WTC11 (cell line): ENCODE results near the gene ERICH4. TPM values are rescaled to one million over a fixed set of nuclear protein-coding genes. Genes with fewer than 3 reads are reported as not detected.

ENCODE experiments used
- ATAC-seq: fragments of 200-7000 bp; cut with Tn5 transposase; 2 replicates; pipeline ENCODE4 v1.10.0; 2021; ENCODE audit warnings: mild to moderate bottlenecking, moderate library complexity
- CTCF ChIA-PET: fragments of 300-600 bp; sonication (Branson Sonifier 250); formaldehyde crosslinking; loops from one replicate; lab custom pipeline; 2021; ENCODE audit warnings: antibody characterized with exemption; lab: Charles Lee
- POLR2A ChIA-PET: fragments of 350-600 bp; sonication (Branson Sonifier 250); formaldehyde crosslinking; loops from one replicate; lab custom pipeline; 2021; ENCODE audit warnings: antibody characterized with exemption; lab: Charles Lee
- DNase-seq: peaks from one replicate; pipeline ENCODE4 v3.0.0; 2021; ENCODE audit warnings: low spot score
- H3K27ac Mint-ChIP-seq: 2 replicates; pipeline ENCODE4 v1.8.0; 2021; ENCODE audit warnings: mixed read lengths
- H3K27me3 Mint-ChIP-seq: 2 replicates; pipeline ENCODE4 v1.8.0; 2021; ENCODE audit warnings: low read depth, mild to moderate bottlenecking, moderate library complexity, mixed read lengths
- H3K36me3 Mint-ChIP-seq: 2 replicates; pipeline ENCODE4 v1.8.0; 2021; ENCODE audit warnings: mixed read lengths
- H3K4me1 Mint-ChIP-seq: 2 replicates; pipeline ENCODE4 v1.8.0; 2022; ENCODE audit warnings: mixed read lengths
- H3K4me3 Mint-ChIP-seq: 2 replicates; pipeline ENCODE4 v1.8.0; 2021; ENCODE audit warnings: mild to moderate bottlenecking, moderate library complexity, mixed read lengths
- H3K9me3 Mint-ChIP-seq: 2 replicates; pipeline ENCODE4 v1.8.0; 2021; ENCODE audit warnings: mixed read lengths
- ATF1 ChIP-seq: sonication (generic); formaldehyde crosslinking; IDR thresholded peaks from 2 replicates; pipeline ENCODE4 v1.8.1; 2023; ENCODE audit warnings: mild to moderate bottlenecking, moderate library complexity, missing genetic modification reagents
- CBFB ChIP-seq: sonication (generic); formaldehyde crosslinking; IDR thresholded peaks from 2 replicates; pipeline ENCODE4 v1.8.1; 2022; ENCODE audit warnings: mild to moderate bottlenecking, low read depth, missing genetic modification reagents
- FOXP1 ChIP-seq: sonication (generic); formaldehyde crosslinking; IDR thresholded peaks from 2 replicates; pipeline ENCODE4 v1.8.0; 2022; ENCODE audit warnings: missing genetic modification reagents, mild to moderate bottlenecking, moderate library complexity, borderline replicate concordance
- GRHL2 ChIP-seq: fragments of 250-450 bp; sonication (Bioruptor Pico); IDR thresholded peaks from 2 replicates; pipeline ENCODE4 v1.8.0; 2022; ENCODE audit warnings: mild to moderate bottlenecking, moderate library complexity; ENCODE audit not compliant: insufficient replicate concordance, severe bottlenecking
- HMGA2 ChIP-seq: fragments of 250-450 bp; sonication (Bioruptor Pico); IDR thresholded peaks from 2 replicates; pipeline ENCODE4 v1.4.0; 2021; ENCODE audit warnings: mild to moderate bottlenecking, moderate library complexity
- NR3C1 ChIP-seq: sonication (generic); formaldehyde crosslinking; conservative IDR thresholded peaks from 2 replicates; pipeline ENCODE4 v1.8.1; 2023; ENCODE audit warnings: low read depth, mild to moderate bottlenecking, missing genetic modification reagents
- TCF7 ChIP-seq: sonication (generic); formaldehyde crosslinking; IDR thresholded peaks from 2 replicates; pipeline ENCODE4 v1.8.0; 2022; ENCODE audit warnings: mild to moderate bottlenecking, low read depth, missing genetic modification reagents, moderate library complexity
- ZBTB21 ChIP-seq: sonication (generic); formaldehyde crosslinking; IDR thresholded peaks from 2 replicates; pipeline ENCODE4 v1.8.1; 2023; ENCODE audit warnings: mild to moderate bottlenecking, missing genetic modification reagents, borderline replicate concordance
- ZNF219 ChIP-seq: sonication (generic); formaldehyde crosslinking; IDR thresholded peaks from 2 replicates; pipeline ENCODE4 v1.8.0; 2023; ENCODE audit warnings: missing genetic modification reagents, mild to moderate bottlenecking, borderline replicate concordance
- ZNF317 ChIP-seq: sonication (generic); formaldehyde crosslinking; IDR thresholded peaks from 2 replicates; pipeline ENCODE4 v1.8.1; 2023; ENCODE audit warnings: low read depth, mild to moderate bottlenecking, moderate library complexity, missing genetic modification reagents, borderline replicate concordance
- ZNF532 ChIP-seq: fragments of 250-450 bp; sonication (Bioruptor Pico); IDR thresholded peaks from 2 replicates; pipeline ENCODE4 v1.9.0; 2021; ENCODE audit warnings: mild to moderate bottlenecking, borderline replicate concordance
- total RNA-seq: library from RNA; stranded (reverse); gene quantifications from 3 replicates; pipeline ENCODE4 v1.2.3, GENCODE V29; 2021
- TF ChIP-seq, protein P1 (sequence below): sonication (generic); formaldehyde crosslinking; IDR thresholded peaks from 2 replicates; pipeline ENCODE4 v1.8.1; 2022; ENCODE audit warnings: low read depth, mild to moderate bottlenecking, moderate library complexity, missing genetic modification reagents, borderline replicate concordance
- TF ChIP-seq, protein P2 (sequence below): sonication (generic); formaldehyde crosslinking; IDR thresholded peaks from 2 replicates; pipeline ENCODE4 v1.8.1; 2023; ENCODE audit warnings: mild to moderate bottlenecking, missing genetic modification reagents
- TF ChIP-seq, protein P3 (sequence below): fragments of 250-450 bp; sonication (Bioruptor Pico); conservative IDR thresholded peaks from 2 replicates; pipeline ENCODE4 v1.9.0; 2021; ENCODE audit warnings: mild to moderate bottlenecking

The ERICH4 gene
- total RNA-seq, 1 experiment from 2014 or later = 0.24 TPM

- H3K27me3 Mint-ChIP-seq = no peaks in the 10 kb centered on the region
Measured at GRCh38 chr19:41426116-41426841, 16.7 kb upstream of the ERICH4 start.

GRCh38 chr19:41426952-41427646 lies 15.9 kb upstream of the ERICH4 start, which contains the start of gene B3GNT8:
Gene B3GNT8 (minus strand): TSS chr19:41427374. CDS start chr19:41426778, 596 bp downstream.
- DNase-seq = peak; percentile 89
- Mint-ChIP-seq H3K27me3 (no peaks in the 10 kb centered on the region), H3K9me3 (no peaks in the 10 kb centered on the region), H3K4me3 (peak within 1 kb of the TSS; percentile 84), H3K36me3 (peaks cover 9% of the 10 kb centered on the region), H3K4me1 (peaks cover 21% of the 10 kb centered on the region), H3K27ac (peak within 1 kb of the TSS; percentile 95)
- ATAC-seq = peak; percentile 89
- no peak for TF ChIP-seq ZNF532 (CRISPR knock-in tag)
- ChIA-PET CTCF (interaction anchor here (0.6 to 3.9 kb wide), 14 partner anchors 12 to 570 kb away, joined by 3 to 40 read pairs (median 6); partner anchors contain the start of genes B9D2 and DMAC2), POLR2A (interaction anchor here (0.5 to 4.2 kb wide), 5 partner anchors 12 to 91 kb away, joined by 5 to 31 read pairs (median 6); partner anchors contain the start of genes DMAC2 and TMEM91)

More at GRCh38 chr19:41426116-41426841, 16.7 kb upstream of the ERICH4 start:
- Mint-ChIP-seq H3K4me3 (0 out of 2 replicates have a peak overlapping the region, but pooled peaks have one; percentile 84), H3K9me3 (no peaks in the 10 kb centered on the region), H3K4me1 (peaks cover 21% of the 10 kb centered on the region), H3K36me3 (peaks cover 3% of the 10 kb centered on the region), H3K27ac (no peak overlapping the region)
- ATAC-seq = no peak
- POLR2A ChIA-PET = interaction anchor here (0.6 to 4.2 kb wide), 4 partner anchors 13 to 50 kb away, joined by 5 to 31 read pairs (median 8); partner anchors contain the start of genes DMAC2 and TMEM91
- TF ChIP-seq FOXP1 (CRISPR knock-in tag) (0 out of 2 replicates have a peak, but pooled peaks have one; percentile 11), TCF7 (no peak)
- TF ChIP-seq, all 79 proteins: peak for 1
- DNase-seq = no peak
- CTCF ChIA-PET = interaction anchor here (0.7 to 3.9 kb wide), 12 partner anchors 13 to 571 kb away, joined by 3 to 40 read pairs (median 7); partner anchors contain the start of genes B9D2 and DMAC2

DNA sequence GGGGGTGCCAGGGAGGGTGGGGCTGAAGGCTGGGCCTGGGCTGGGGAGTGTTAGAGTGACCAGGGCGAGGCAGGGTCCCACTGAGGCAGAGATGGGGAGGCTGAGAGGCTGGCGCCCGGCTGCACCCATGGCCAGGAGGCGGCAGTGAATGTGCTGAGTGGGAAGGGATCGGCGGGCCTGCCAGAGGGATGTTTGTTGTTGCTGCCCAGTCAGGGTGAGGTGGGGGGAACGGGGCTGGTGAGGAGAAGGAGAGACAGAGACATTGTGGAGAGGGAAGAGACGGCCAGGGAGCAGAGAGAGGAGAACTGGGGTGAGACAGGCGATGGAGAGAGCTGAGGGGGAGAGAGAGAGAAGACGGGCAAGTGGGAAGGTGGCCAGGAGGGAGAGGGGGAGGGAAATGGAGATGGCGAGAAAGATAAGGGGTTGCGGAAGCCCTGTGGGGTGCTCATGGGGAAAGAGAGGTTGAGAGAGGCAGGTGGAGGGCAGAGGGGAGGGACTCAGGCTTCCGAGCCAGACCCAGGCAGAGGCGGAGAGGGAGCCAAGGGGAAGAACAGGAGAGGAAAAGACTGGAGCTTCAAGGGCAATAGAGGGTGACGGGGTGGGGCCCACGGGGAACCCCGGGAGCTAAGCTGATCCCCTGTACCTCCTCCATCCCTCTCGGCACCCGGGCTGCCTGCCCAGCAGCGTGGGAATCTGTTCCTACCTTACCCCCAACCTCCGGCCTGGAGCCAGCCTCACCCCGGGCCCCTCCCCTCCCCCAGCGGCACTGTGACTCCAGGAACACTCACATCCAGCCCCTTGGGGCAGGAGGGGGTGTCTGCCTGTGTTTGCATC lies 15.1 kb upstream of the ERICH4 start:
- DNase-seq (peak; percentile 39), ATAC-seq (peak; percentile 33)
- Mint-ChIP-seq H3K27ac (peak overlapping the region; percentile 18; the same call in 1 of the 2 replicates), H3K4me3 (peak overlapping the region; percentile 84), H3K4me1 (peaks cover 21% of the 10 kb centered on the region), H3K9me3 (no peaks in the 10 kb centered on the region), H3K27me3 (no peaks in the 10 kb centered on the region; the same call in 1 of the 2 replicates), H3K36me3 (peaks cover 12% of the 10 kb centered on the region)
- ChIA-PET CTCF (interaction anchor here (0.6 to 3.9 kb wide), 14 partner anchors 11 to 220 kb away, joined by 3 to 40 read pairs (median 6); partner anchors contain the start of genes B9D2 and DMAC2), POLR2A (interaction anchor here (0.5 to 4.2 kb wide), 4 partner anchors 12 to 91 kb away, joined by 5 to 31 read pairs (median 6); partner anchors contain the start of genes DMAC2 and TMEM91)
- no peak for TF ChIP-seq HMGA2 (CRISPR knock-in tag)
- TF ChIP-seq, protein P1, sequence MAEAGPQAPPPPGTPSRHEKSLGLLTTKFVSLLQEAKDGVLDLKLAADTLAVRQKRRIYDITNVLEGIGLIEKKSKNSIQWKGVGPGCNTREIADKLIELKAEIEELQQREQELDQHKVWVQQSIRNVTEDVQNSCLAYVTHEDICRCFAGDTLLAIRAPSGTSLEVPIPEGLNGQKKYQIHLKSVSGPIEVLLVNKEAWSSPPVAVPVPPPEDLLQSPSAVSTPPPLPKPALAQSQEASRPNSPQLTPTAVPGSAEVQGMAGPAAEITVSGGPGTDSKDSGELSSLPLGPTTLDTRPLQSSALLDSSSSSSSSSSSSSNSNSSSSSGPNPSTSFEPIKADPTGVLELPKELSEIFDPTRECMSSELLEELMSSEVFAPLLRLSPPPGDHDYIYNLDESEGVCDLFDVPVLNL (CRISPR knock-in tag) = no peak
- no peak for TF ChIP-seq CBFB (CRISPR knock-in tag)
- TF ChIP-seq GRHL2 (CRISPR knock-in tag) = no peak
- no peak for TF ChIP-seq ZNF219 (CRISPR knock-in tag)
- no peak for TF ChIP-seq ZNF317 (CRISPR knock-in tag)
- TF ChIP-seq, protein P2, sequence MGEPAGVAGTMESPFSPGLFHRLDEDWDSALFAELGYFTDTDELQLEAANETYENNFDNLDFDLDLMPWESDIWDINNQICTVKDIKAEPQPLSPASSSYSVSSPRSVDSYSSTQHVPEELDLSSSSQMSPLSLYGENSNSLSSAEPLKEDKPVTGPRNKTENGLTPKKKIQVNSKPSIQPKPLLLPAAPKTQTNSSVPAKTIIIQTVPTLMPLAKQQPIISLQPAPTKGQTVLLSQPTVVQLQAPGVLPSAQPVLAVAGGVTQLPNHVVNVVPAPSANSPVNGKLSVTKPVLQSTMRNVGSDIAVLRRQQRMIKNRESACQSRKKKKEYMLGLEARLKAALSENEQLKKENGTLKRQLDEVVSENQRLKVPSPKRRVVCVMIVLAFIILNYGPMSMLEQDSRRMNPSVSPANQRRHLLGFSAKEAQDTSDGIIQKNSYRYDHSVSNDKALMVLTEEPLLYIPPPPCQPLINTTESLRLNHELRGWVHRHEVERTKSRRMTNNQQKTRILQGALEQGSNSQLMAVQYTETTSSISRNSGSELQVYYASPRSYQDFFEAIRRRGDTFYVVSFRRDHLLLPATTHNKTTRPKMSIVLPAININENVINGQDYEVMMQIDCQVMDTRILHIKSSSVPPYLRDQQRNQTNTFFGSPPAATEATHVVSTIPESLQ (CRISPR knock-in tag) = no peak
- TF ChIP-seq ATF1 (CRISPR knock-in tag) = no peak
- TF ChIP-seq ZBTB21 (CRISPR knock-in tag) = no peak
- no peak for TF ChIP-seq NR3C1 (CRISPR knock-in tag)
- TF ChIP-seq, protein P3, sequence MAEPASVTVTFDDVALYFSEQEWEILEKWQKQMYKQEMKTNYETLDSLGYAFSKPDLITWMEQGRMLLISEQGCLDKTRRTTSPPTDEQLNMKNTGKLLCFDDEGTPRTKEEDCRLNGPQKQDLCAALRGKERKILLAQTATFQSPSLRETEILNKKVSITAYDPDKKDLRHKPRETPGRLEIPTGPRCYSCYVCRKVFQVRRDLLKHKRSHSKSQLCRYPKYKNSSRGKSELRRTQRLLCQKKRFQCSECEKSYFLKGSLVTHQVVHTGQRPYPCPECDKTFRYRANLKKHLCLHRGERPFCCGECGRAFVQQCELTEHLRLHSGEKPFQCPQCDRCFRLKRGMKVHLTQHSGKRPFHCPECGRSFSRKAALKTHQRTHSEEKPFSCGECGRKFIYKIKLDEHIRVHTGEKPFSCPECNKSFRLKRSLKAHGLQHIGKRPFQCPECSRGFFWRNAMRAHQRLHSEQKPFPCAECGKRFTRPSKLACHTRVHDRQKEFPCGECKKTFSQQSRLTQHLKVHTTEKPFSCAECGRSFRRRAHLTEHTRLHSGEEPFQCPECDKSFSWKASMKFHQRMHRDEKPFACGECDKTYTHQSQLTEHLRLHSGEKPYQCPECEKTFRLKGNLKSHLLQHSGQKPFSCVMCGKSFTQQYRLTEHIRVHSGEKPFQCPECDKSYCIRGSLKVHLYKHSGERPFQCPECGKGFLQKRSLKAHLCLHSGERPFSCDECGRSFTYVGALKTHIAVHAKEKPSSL (CRISPR knock-in tag) = no peak
